HG03060 (cell line): ENCODE results near the gene INTS11.

Experiments used
- ATAC-seq: cut with Tn5 transposase; IDR thresholded peaks from one replicate; pipeline ENCODE4 v1.9.1; 2021; ENCODE audit warnings: low read depth, moderate number of reproducible peaks; ENCODE audit not compliant: unreplicated experiment

Gene INTS11

DNA sequence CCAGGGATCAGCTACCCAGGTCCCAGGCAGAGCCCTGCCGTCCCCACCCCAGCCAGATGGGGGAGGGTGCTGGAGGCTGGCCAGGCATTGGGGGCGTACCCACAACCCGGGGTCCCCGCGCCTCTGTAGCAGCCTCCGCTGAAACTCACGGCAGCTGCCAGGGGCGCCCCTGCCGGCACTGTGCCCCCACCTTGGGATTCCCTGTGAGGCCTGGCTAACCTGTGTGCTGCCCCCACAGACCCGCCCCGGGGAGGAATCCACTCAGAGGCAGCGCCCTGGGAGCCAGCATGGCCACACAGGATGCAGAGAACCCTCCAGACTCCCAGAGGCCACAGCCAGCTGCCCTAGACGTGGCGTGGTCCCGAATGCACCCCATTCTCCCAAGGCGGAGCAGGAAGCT lies 20.9 kb upstream of the INTS11 start:
- no peak for ATAC-seq

GRCh38 chr1:1344655-1345361 lies 20.3 kb upstream of the INTS11 start:
- ATAC-seq, result no peak

DNA sequence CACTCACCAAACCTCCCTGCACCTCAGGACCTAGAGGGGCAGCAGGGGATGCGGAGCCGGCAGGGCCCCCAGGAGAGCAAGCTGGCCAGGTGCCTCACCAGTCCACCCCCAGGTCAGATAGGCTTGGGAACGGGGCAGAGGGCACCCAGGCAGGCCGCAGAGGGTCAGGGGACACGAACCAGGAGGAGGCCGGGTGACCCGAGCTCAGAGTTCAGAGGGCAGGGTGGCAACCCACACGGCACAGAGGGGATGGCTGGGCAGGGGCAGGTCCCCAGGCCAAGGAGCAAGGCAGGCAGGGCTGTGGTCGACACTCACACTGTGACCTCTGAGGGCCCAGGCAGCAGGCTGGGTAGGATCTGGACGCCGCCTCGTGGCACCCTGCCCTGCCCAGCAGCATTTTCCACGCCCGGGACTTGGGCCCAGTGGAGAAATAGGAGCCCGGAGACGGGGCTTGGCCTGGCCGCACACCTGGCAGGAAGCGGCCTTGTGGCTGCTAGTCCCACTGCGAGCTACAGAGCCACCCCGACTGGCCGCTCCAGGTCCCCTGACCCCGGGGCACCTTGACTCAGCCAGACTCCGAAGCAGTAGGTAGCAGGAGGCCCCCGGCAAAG lies 19.5 kb upstream of the INTS11 start:
- ATAC-seq, result no peak

DNA sequence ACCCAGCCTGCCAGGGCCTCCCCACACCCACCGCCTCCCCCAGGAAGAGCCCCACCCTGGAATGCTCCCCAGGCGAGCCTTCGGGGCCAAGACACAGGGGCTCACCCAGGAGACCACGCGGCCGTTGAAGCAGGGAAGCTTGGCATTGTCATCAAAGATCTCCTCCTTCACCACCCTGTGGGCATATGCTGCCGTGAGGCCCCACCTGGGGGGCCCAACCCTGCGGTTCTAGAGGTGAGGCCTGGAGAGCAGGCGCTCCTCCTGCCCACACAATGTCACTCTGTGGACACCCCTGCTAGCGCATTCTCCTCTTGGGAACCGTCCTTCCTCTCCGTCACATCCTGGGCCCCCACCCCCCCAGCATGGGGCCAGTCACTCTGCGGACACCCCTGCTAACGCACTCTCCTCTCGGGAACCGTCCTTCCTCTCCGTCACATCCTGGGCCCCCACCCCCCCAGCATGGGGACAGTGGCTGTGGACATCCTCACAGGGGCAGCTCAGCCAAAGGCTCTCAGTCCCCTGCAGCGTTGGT lies 18.2 kb upstream of the INTS11 start:
- no peak for ATAC-seq

DNA sequence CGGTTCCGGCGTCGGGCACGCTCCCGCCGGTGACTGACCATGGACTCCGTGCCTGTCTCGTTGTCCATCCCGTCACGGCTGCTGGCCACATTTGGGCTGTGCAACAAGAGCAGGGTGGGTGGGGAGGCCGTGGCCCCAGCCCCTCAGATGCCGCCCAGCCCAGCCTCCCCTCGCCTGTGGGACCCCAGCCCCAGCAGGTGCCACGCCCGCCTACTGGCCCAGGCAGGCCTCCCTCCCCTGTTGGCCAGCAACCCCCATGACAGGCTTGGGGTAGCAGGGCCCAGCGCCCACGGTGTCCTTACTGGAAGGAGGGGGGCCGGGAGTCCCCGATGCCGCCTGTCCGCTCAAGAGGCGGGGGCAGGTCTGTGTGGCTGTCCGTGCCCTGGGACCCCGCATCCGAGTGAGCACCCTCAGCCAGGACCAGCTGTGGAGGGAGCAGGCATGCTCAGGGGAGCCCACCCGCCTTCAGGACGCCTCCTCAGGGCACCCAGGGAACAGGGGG lies 17.7 kb upstream of the INTS11 start:
- no peak for ATAC-seq

DNA sequence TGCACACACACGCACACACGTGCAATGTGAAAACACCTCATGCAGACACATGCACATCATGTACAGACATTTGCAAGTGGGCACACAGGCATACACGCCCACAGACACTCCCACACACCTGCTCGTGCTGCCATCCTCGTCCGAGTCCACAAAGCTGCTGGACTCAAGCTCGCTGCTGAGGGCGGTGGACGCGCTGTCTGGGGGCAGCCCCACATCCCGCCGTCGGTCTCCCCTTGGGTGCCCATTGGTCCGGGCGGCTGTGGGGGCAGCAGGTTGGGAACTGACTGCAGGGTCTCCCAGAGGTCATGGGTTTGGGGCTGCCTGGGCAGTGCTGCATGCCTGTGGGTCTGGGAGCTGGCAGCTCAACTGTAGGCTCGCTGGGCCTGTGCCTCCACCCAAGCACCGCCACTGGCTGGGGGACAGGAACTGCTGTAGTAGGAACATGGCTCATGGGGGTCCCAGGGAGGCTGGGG lies 17.1 kb upstream of the INTS11 start:
- no peak for ATAC-seq

- no peak for ATAC-seq
Observed at GRCh38 chr1:1340791-1341548, 16.5 kb upstream of the INTS11 start.

GRCh38 chr1:1340185-1340584 lies 15.7 kb upstream of the INTS11 start:
- no peak for ATAC-seq

DNA sequence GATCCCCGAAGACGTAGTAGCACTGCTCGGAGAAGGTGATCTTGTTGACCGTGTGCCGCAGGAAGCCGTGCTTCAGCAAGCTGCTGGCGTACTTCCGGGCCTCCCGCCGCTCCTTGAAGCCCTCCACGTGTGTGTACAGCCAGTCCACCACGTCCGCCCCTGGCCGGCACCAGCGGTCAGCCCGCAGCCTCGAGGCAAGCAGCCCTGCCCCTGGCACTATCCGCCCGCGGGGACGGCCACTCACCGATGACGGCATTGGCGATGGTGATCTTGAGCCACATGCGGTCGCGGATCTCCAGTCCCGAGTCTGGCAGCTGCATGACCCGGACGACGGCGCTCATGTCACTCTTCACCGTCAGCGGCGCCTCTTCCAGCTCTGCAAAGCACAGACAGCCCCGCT lies 13.8 kb upstream of the INTS11 start:
- no peak for ATAC-seq

- ATAC-seq, result no peak
Observed at GRCh38 chr1:1337793-1338147, 13.3 kb upstream of the INTS11 start.

DNA sequence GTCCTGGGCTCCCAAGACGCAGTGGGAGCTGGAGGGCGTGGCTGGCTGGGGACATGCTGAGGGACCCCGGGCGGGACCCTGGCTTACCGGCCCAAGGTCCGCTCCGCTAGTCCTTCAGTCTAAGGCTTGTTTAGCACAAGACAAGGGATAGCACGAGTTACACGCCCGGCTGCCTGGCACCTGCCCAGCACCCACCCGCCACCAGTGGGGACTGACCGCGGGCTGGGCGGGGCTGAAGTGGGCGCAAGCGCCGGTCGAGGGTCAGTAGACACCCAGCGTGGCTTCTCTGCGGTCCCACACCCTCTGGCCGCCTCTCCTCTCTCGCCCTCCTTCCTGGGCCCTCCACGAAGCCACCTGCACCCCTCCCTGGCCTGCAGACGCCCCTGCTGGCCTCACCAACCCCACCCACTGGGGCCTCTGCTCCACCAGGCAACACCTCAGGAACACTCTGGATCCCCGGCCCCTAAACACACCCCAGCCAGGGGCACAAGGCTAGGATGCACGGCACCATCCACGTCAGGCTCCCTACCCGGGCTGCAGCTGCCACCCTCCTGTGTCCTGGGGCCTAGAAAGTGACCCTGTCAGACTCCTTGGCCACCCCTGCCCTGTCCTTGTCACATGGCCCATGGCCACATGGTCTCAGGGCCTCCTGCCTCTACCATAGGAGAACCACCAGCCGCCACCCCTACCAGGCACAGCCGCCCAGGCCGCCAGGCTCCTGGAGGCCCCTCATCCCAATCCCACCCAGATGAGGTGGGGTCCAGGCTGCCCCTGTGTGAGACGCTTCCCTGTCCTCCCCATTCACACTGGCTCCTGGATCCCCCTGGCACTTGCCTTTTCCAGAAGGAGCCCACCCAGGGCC lies 12.7 kb upstream of the INTS11 start:
- ATAC-seq, result no peak

- ATAC-seq, result no peak
Observed at GRCh38 chr1:1336446-1336845, 12.0 kb upstream of the INTS11 start.

DNA sequence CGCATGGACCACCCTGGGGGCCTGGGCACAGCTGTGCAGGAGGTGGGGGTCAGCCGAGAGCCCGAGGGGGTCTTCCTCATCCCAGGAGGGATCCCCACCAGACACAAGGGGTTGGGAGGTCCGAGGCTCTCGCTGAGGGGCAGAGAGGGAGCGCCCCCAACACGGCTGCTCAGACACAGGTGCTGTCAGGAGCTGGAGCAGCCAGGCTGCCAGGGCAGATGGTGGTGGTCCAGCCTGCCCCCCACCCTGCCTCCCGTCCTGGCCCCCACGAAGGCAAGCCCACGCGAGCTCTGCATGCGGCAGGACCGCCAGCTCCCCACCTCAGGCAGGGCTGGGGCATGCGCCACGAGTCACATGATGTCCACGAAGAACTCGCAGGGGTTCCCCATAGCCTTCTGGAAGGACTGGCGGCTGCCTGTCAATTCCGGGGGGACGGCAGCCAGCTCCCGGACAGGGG lies 11.4 kb upstream of the INTS11 start:
- ATAC-seq, result no peak

GRCh38 chr1:1335283-1335682 lies 10.8 kb upstream of the INTS11 start:
- no peak for ATAC-seq

GRCh38 chr1:1334835-1335234 lies 10.4 kb upstream of the INTS11 start:
- ATAC-seq, result no peak

- no peak for ATAC-seq
Observed at GRCh38 chr1:1333551-1334241, 9.2 kb upstream of the INTS11 start.

DNA sequence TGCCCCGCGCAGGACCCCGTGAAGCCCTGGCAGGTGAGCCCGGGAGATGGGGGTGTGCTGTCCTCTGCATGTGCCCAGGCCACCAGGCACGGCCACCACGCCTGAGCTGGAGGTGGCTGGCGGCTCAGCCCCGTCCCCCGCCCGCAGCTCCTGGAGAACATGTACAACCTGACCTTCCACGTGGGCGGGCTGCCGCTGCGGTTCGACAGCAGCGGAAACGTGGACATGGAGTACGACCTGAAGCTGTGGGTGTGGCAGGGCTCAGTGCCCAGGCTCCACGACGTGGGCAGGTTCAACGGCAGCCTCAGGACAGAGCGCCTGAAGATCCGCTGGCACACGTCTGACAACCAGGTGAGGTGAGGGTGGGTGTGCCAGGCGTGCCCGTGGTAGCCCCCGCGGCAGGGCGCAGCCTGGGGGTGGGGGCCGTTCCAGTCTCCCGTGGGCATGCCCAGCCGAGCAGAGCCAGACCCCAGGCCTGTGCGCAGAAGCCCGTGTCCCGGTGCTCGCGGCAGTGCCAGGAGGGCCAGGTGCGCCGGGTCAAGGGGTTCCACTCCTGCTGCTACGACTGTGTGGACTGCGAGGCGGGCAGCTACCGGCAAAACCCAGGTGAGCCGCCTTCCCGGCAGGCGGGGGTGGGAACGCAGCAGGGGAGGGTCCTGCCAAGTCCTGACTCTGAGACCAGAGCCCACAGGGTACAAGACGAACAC lies 8.5 kb upstream of the INTS11 start:
- no peak for ATAC-seq

DNA sequence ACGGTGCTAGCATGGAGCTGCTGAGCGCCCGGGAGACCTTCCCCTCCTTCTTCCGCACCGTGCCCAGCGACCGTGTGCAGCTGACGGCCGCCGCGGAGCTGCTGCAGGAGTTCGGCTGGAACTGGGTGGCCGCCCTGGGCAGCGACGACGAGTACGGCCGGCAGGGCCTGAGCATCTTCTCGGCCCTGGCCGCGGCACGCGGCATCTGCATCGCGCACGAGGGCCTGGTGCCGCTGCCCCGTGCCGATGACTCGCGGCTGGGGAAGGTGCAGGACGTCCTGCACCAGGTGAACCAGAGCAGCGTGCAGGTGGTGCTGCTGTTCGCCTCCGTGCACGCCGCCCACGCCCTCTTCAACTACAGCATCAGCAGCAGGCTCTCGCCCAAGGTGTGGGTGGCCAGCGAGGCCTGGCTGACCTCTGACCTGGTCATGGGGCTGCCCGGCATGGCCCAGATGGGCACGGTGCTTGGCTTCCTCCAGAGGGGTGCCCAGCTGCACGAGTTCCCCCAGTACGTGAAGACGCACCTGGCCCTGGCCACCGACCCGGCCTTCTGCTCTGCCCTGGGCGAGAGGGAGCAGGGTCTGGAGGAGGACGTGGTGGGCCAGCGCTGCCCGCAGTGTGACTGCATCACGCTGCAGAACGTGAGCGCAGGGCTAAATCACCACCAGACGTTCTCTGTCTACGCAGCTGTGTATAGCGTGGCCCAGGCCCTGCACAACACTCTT lies 7.7 kb upstream of the INTS11 start:
- no peak for ATAC-seq
